Adrenal gland (tissue), 5 donors: Measurements from ENCODE around the gene PSMG2.

ENCODE experiments used
- CTCF ChIP-seq, 6 experiments: fragments of 450-650 bp in 4 of 6; fragments of 200-600 bp in 2 of 6; sonication (generic) in 1 of 6; IDR thresholded peaks; 1 replicate in 5 of 6; 2 replicates in 1 of 6; pipeline versions ENCODE4 v1.5.1 to v1.8.0; 2016 to 2021; ENCODE audit warnings: antibody characterized with exemption in 6 of 6, mild to moderate bottlenecking in 2 of 6, moderate library complexity in 1 of 6
- POLR2A ChIP-seq, 2 donors: fragments of 450-650 bp; IDR thresholded peaks; one replicate each; pipeline ENCODE4 v1.6.1; 2017; ENCODE audit warnings: antibody characterized with exemption in 2 of 2, mild to moderate bottlenecking in 2 of 2, moderate library complexity in 1 of 2
- donor health status: DM: no; HTN: no; CAD: no.

GRCh38 chr18:12745095-12745795, 42.4 kb downstream of the PSMG2 start:
- TF ChIP-seq CTCF (IDR thresholded peaks at IDR 0.05) = no peak
- TF ChIP-seq POLR2A (IDR thresholded peaks at IDR 0.05) = no peak
